Subcutaneous adipose tissue (tissue), 4 donors: ENCODE results near the gene GLI3. TPM values are rescaled to one million over a fixed set of nuclear protein-coding genes. Genes with fewer than 3 reads are reported as not detected.

Experiments
- CTCF ChIP-seq: fragments of 450-650 bp; IDR thresholded peaks from one replicate; pipeline ENCODE4 v1.5.1; 2016; ENCODE audit warnings: low read depth, mild to moderate bottlenecking, control low read depth, antibody characterized with exemption, moderate library complexity
- total RNA-seq, 4 donors: library from RNA; depleted of rRNA; stranded (reverse); fragments of >200 nt; gene quantifications; one replicate each; pipeline ENCODE4 v1.1.0, GENCODE V29; 2016

GLI3 gene
- total RNA-seq, 4 donors from 2014 or later = 11.6 to 16.8 (median 16.3) TPM

- no peak for TF ChIP-seq CTCF
These were observed 242.8 kb downstream of the GLI3 start for GRCh38 chr7:41994036-41994745.

GRCh38 chr7:41992881-41993867 is 243.8 kb downstream of the GLI3 start:
- TF ChIP-seq CTCF = no peak

- no peak for TF ChIP-seq CTCF
These were observed 252.1 kb downstream of the GLI3 start for GRCh38 chr7:41984888-41985287.

GRCh38 chr7:41981046-41982040 is 255.7 kb downstream of the GLI3 start:
- TF ChIP-seq CTCF = no peak

GRCh38 chr7:41979834-41980307 is 257.1 kb downstream of the GLI3 start:
- TF ChIP-seq CTCF = no peak

GRCh38 chr7:41978858-41979257 is 258.2 kb downstream of the GLI3 start:
- no peak for TF ChIP-seq CTCF
